ENCODE data around the gene DEFB123.

DNA sequence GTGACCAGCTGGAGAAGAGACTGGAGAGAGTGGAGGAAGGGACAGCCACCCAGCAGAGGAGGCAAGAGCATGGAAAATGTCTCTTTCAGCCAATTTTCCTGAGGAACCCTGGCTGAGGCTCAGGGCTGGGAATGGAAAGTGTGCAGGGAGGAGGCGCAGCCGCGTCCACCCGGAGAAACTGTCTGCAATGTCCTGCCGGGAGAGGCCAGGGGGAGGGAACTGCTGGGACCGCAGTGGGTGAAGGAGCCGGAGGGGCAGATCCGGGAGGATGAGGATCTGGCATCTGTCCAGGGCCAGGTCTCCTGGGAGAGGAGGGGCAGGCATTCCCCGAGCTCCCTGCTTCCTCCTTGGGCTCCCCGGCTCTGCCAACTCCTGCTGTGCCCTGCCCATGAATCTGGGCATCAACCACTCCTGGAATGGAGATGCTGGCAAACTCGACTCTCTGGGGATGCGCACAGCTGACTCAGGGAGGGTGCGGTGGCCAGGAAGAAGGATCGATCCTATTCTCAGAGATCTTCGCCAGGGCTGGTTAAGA, 56.4 kb downstream of the DEFB123 start:
- TF ChIP-seq TAF1 (IDR thresholded peaks at IDR 0.05; ENCODE audit: borderline replicate concordance, low read depth, low read length) (no peak), CTCF (IDR thresholded peaks at IDR 0.05) (no peak), REST (IDR thresholded peaks at IDR 0.05; ENCODE audit: low read depth, low read length) (no peak), EZH2phosphoT487 (IDR thresholded peaks at IDR 0.05; ENCODE audit: borderline replicate concordance, low read depth) (no peak), GABPA (IDR thresholded peaks at IDR 0.05; ENCODE audit: low read depth) (no peak), FOXJ3 (CRISPR knock-in tag; IDR thresholded peaks at IDR 0.05) (no peak), CHD2 (IDR thresholded peaks at IDR 0.05; ENCODE audit: low read length, partially characterized antibody) (no peak), SMC3 (IDR thresholded peaks at IDR 0.05; ENCODE audit: low read depth, low read length) (no peak), NRF1 (IDR thresholded peaks at IDR 0.05; ENCODE audit: low read depth, low read length) (no peak), POLR2AphosphoS5 (IDR thresholded peaks at IDR 0.05; ENCODE audit: low read depth, low read length) (no peak), EP300 (IDR thresholded peaks at IDR 0.05; ENCODE audit: borderline replicate concordance in 1 of 2, low read depth in 1 of 2, low read length in 1 of 2) (peak in 1 of 2 experiments; percentile 20; a peak in 1 of 4 replicates), TEAD4 (IDR thresholded peaks at IDR 0.05; ENCODE audit: borderline replicate concordance, insufficient read depth) (no peak)

Data from SK-N-SH (cell line).